HG03442 (cell line): ENCODE results near the gene CAPN1.
"Not testable (repeated sequence)": the region's sequence is repeated elsewhere in the genome, so short reads cannot be mapped to it uniquely, and the experiment has no call there.

Source experiments
- ATAC-seq: cut with Tn5 transposase; IDR thresholded peaks from one replicate; pipeline ENCODE4 v1.9.1; 2021; ENCODE audit warnings: mild to moderate bottlenecking, moderate library complexity; ENCODE audit not compliant: unreplicated experiment

Gene CAPN1

GRCh38 chr11:65216830-65217229 lies 35.1 kb downstream of the CAPN1 start:
- no peak for ATAC-seq

GRCh38 chr11:65217441-65218423 lies 36.0 kb downstream of the CAPN1 start:
- no peak for ATAC-seq

- ATAC-seq = no peak
Observed at GRCh38 chr11:65218446-65218845, 36.7 kb downstream of the CAPN1 start.

- ATAC-seq = no peak
Observed at GRCh38 chr11:65219930-65220213, 38.1 kb downstream of the CAPN1 start.

GRCh38 chr11:65221026-65221425 lies 39.3 kb downstream of the CAPN1 start:
- no peak for ATAC-seq

GRCh38 chr11:65223011-65223410 lies 41.3 kb downstream of the CAPN1 start:
- ATAC-seq = no peak

GRCh38 chr11:65224930-65225278 lies 43.2 kb downstream of the CAPN1 start:
- no peak for ATAC-seq

- no peak for ATAC-seq
Observed at GRCh38 chr11:65225279-65226102, 43.8 kb downstream of the CAPN1 start.

GRCh38 chr11:65226103-65226442 lies 44.3 kb downstream of the CAPN1 start:
- no peak for ATAC-seq

GRCh38 chr11:65227879-65228278 lies 46.2 kb downstream of the CAPN1 start:
- no peak for ATAC-seq

- no peak for ATAC-seq
Observed at GRCh38 chr11:65236194-65237059, 54.7 kb downstream of the CAPN1 start.

GRCh38 chr11:65238302-65238701 lies 56.6 kb downstream of the CAPN1 start:
- ATAC-seq = not testable (repeated sequence)

GRCh38 chr11:65241134-65241533 lies 59.4 kb downstream of the CAPN1 start:
- no peak for ATAC-seq

- ATAC-seq = no peak
Observed at GRCh38 chr11:65241692-65242091, 60.0 kb downstream of the CAPN1 start.

- no peak for ATAC-seq
Observed at GRCh38 chr11:65242389-65242788, 60.7 kb downstream of the CAPN1 start.

GRCh38 chr11:65243797-65244196 lies 62.1 kb downstream of the CAPN1 start:
- no peak for ATAC-seq

GRCh38 chr11:65245046-65245445 lies 63.3 kb downstream of the CAPN1 start:
- not testable (repeated sequence) for ATAC-seq

- no peak for ATAC-seq
Observed at GRCh38 chr11:65246506-65246905, 64.8 kb downstream of the CAPN1 start.

- not testable (repeated sequence) for ATAC-seq
Observed at GRCh38 chr11:65248184-65248710, 66.5 kb downstream of the CAPN1 start.

- no peak for ATAC-seq
Observed at GRCh38 chr11:65251476-65251875, 69.7 kb downstream of the CAPN1 start.

GRCh38 chr11:65254724-65255123 lies 73.0 kb downstream of the CAPN1 start:
- no peak for ATAC-seq
